Stimulated activated CD8-positive, alpha-beta memory T cell treated with anti-CD3 and anti-CD28 coated beads, Interleukin-2, amount 100 ng/mL, for 1 hour (primary cell): Measurements from ENCODE around the gene KCNQ1.

Source experiments
- DNase-seq, 2 donors: peaks; one replicate each; pipeline ENCODE4 v3.0.0-alpha.2; 2020; ENCODE audit warnings: low read depth in 2 of 2

KCNQ1 gene

DNA sequence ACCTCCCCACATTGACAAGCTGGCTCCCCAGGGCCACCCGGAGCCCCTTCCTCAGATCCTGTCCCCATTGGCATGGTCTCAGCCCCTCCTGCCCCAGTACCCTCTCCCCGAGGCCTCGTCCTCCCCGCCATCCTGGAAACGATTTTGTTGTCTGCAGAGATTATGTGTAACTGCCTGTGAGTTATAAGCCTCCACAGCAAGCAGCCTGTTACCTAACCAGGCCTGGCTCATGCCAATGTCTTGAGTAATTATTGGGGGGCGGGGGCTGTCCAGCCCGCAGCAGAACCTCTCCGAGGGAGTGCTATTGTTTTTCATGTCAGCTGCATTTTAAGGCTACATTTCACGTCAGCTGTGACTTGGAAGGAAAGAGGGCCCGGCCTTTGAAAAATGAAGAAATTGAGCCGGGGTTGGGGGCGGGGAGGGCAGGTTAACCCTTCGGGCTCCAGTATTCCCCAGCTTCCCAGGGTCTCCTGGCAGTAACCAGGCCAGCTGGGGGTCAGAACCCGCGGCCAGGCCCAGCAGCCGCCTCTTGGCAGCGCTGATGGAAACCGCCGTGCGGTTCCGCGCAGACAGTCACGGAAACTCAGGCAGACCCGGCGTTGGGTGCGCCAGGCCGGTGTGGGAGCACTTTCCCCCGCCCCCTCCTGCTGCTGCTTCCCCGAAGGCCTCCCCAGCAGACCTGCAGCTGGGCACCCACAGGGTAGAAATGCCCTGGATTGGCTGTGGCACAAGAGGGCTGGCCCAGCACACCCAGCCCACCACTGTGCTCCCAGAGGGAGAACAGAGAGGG is 381.3 kb downstream of the KCNQ1 start:
- DNase-seq: no peak

GRCh38 chr11:2826679-2827056 is 381.9 kb downstream of the KCNQ1 start:
- no peak for DNase-seq

GRCh38 chr11:2827256-2827655 is 382.4 kb downstream of the KCNQ1 start:
- DNase-seq: no peak

DNA sequence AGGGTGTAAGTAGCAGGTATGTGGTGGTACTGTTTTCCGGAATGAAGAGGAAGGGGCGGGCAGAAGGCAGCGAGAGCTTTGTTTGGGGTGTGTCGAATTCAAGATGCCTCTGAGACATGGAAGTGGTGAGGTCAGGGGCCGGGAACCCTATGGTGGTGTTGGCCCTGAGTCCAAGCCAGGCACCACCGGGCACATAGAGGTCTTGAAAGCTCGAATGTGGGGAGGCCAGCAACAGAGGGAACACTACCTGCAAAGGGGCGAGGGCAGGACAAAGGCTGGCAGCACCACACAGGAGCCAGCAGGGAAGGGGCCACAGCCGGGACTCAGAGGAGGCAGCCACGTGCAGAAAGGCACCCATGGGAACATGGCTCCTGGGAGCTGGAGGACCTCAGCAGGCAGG is 383.0 kb downstream of the KCNQ1 start:
- DNase-seq: no peak

- no peak for DNase-seq
Measured at GRCh38 chr11:2828585-2829330, 383.9 kb downstream of the KCNQ1 start.

GRCh38 chr11:2830030-2830812 is 385.4 kb downstream of the KCNQ1 start:
- DNase-seq: no peak

DNA sequence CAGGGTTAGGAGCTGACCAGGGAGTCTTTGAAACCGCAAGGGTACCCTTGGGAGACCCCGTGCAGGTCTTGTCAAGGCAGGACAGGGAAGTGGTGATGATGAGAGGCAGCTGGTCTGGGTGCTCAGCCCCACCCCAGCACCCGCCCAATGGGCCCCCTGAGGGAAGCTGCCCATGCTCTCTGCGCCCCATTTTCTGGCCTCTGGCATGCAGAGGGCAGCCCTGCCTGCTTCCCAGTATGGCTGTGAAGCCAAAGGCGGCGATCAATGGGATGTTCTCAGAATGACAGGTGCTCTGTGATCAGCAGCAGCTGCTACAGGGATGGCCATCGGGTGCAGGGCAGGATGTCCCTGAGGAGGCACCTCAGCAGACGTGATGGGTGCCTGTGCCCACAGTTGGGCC is 386.1 kb downstream of the KCNQ1 start:
- DNase-seq: no peak

DNA sequence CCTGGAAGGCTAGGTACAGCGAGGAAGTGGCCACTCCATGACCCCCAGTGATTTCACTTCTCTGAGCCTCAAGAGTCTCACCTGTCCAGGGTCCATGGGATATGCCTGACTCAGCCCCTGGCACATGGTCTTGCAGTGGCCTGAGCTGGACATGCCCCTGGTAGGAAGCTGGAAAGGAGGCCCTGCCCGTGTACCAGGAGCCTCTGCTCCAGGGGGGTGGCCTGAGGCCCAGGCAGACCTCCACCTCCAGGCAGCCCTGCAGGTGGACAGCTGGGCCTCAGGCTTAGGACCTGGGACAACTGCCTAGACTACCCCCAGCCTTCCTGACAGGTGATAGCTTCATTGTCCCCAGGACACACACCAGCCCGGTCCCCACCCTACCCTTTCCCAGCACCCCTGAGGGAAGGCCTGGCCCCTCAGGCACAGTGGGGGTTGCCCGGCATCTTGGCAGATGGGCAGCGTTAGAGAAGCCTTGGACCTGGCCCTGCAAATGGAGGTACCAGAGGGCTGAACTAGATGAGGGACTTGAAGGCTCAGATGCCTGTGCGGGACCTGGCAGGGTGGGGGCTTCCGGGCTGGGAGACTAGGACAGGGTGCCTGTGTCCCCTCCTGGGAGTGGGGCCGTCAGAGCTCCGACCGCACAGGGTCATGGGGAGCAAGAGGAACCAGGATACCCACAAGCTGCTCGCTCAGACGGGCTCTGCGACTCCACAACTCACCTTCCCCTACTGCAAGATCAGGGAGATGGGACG is 387.1 kb downstream of the KCNQ1 start:
- DNase-seq: no peak

GRCh38 chr11:2832533-2833020 is 387.8 kb downstream of the KCNQ1 start:
- DNase-seq: no peak

DNA sequence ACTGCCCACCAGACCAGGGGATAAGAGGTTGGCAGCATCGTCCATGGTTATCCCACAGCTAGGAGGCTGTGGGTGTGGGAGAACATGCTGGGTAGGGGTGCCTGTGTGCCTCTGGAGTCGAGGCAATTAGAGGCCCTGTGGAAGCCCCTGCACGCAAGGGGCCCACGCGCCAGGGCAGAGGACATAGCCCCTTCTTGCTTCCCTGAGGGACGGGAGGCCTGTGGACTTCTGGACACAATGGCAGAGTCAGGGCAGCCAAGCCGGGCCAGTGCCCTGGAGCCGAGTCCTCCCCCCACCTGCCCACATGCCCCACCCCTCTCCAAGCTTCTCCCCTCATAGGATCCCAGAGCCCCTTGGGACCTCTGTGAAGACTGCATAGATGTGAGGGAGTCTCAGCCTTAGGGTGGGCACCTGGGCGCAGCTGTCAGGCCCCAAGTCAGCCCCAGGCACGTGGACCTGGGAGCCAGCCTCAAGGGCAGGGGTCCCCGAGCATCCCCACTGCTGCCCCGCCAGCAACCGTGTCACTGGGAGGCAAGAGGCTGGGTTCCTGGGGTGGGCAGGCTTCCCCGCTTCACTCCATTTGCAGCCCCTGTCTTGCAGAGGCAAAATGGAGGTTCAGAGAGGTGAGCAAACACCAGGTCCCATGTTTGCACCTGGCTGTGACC is 388.4 kb downstream of the KCNQ1 start:
- no peak for DNase-seq

DNA sequence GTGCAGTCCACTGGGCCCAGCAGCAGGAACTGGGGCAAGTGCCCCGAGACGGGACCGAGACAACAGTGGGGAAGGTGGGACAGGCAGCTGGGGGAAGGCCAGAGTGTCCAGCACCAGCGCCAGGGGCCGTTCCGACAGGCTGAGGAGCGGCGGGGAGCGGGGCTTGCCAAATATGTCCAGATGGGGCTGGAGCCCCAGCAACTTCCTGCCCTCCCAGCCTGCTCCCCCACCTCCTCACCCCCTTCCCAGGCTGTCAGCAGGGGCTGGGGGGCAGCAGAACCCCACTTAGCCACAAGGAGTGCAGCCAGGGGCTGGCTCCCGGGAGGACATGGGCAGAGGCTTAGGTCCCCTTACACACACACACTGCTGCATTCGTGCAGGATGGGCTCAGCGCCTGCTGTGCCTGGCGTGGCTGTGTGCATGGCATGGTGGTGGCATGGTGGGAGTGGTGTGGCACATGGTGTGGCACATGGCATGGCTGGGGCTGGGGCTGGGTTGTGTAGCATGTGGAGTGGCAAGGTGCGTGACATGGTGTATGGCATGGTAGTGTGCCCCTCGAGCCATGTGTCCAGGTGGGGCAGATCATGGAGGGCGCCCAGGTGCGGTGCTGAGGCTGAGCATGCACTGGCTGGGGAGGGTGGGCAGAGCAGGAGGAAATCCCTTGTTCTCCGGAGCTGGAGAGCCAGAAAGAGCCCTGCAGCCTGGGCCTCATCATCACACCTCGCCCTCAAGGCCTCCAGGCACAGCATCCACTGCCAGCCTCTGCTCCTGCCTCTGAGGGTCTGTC is 389.1 kb downstream of the KCNQ1 start:
- DNase-seq: no peak

- no peak for DNase-seq
Measured at GRCh38 chr11:2834503-2835273, 389.9 kb downstream of the KCNQ1 start.

- no peak for DNase-seq
Measured at GRCh38 chr11:2835296-2835695, 390.5 kb downstream of the KCNQ1 start.

DNA sequence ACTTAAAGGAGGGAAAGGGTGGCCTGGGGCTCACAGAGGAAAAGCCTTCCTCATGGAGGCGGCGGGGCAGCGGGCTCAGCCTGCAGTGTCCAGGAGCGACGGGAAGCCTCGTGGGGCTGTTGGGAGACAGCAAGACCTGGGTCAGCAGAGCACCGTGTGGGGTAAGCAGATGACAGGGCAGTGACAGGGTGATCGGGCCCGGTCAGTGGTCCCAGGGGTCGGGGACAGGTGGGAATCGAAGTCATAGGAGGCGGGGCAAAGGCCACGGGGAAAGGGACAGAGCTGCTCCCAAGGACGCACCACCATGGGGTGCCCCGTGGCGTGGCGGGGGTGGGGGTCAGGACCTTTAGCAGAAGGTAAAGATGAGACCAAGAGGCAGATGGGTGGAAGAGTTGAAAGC is 390.9 kb downstream of the KCNQ1 start:
- DNase-seq: no peak

DNA sequence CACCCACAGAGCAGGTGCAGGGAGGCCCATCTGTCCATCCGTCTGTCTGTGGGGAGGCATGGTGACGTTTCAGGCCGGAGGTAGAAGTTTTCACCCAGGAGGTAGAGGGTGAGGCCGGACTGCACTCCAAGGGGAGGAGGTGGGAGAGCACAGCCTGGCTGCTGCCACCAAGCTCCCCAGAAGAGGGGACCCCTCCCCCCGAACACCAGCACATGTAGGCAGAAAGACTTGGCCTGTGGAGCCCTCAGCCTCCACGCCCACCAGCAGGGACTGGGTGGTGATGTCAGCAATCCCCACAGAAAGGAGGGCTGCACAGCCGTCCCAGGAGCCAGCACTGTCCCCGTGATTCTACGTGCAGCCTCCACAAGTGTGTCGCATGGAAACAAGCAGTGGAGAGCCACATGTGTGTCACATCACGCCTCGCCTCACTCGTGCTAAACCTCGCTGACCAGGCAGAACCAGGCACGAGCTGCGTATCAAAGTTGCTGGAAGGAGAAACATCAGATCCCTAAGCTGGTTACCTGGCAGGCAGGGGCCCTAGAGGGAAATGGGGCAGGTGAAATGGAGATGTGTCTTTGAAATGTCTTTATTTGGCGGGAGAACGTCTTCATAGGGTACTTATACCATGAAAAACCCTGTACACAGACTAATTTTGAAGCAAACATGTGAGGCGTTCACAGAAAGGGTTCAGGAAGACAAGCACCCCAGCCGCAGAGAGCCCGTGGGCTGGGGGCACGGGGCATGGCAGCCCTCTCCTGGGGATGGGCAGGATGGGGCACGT is 391.7 kb downstream of the KCNQ1 start:
- no peak for DNase-seq

GRCh38 chr11:2837096-2837601 is 392.3 kb downstream of the KCNQ1 start:
- DNase-seq: no peak

DNA sequence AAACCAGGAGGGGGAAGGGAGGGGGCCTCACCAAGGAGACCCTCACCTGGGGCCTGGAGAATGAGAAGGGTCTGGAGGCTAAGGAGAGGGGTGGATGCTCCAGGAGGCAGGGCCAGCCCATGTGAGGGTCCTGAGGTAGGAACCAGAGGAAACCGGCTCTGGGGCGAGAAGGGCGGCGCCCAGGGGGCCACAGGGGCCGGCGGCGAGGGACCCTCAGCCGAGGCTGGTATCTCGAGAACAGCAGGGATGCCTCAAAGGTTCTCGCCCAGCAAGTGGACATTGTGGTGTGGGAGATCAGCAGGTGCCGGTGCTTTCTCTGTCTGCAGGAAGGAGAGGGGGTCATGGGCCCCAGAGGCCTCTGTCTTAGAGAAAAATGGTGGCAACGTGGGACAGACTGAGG is 392.8 kb downstream of the KCNQ1 start:
- no peak for DNase-seq

DNA sequence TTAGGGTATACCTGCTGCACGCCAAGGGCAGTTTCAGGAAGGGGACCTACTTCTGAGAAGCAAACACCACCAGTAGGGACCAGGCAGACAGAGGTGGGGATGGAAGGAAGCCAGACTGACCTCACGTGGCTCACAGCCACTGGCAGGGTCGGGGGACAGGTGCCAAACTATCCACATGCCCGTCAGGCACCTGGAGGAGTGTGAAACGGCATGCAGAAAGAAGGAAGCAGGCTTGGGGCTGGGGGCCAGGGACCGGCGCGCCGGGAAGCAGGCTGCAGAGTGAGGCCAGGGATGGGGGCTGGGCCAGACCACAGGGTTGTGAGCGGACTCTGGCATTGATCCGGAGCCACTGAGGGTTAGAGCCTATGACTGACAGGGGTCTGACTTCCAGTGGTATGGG is 393.3 kb downstream of the KCNQ1 start:
- no peak for DNase-seq
